Astrocyte (in vitro differentiated cells and primary cell): Measurements from ENCODE around the gene CFH.

ENCODE experiments used
- EZH2 ChIP-seq: IDR thresholded peaks from 2 replicates; pipeline ENCODE4 v1.6.1; 2012; ENCODE audit warnings: mild to moderate bottlenecking, low read length, inconsistent platforms; ENCODE audit not compliant: insufficient read depth
- TF ChIP-seq, protein P1 (sequence below): IDR thresholded peaks from 2 replicates; pipeline ENCODE4 v1.5.1; 2011; ENCODE audit warnings: low read depth, mild to moderate bottlenecking, inconsistent platforms, low read length, moderate library complexity; ENCODE audit not compliant: insufficient read depth

DNA sequence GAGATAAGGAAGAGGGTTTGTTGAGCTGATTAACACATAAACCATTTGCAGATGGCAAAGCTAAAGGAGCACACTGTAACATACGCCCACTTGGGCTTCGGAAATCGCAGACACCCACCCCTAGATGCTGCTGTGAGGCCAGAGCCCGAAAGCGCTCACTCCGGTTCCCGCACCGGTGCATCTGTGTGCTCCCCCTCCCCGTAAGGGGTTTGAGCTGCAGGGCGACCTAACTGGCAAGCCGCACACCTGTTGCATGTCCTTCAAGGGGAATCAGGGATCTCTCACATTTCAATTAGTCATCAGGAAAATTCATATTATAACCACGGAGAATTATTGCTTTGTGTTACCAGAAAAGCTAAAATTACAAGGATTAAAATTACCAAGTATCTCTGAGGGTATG, 1.4 kb upstream of the CFH start:
- TF ChIP-seq, protein P1, sequence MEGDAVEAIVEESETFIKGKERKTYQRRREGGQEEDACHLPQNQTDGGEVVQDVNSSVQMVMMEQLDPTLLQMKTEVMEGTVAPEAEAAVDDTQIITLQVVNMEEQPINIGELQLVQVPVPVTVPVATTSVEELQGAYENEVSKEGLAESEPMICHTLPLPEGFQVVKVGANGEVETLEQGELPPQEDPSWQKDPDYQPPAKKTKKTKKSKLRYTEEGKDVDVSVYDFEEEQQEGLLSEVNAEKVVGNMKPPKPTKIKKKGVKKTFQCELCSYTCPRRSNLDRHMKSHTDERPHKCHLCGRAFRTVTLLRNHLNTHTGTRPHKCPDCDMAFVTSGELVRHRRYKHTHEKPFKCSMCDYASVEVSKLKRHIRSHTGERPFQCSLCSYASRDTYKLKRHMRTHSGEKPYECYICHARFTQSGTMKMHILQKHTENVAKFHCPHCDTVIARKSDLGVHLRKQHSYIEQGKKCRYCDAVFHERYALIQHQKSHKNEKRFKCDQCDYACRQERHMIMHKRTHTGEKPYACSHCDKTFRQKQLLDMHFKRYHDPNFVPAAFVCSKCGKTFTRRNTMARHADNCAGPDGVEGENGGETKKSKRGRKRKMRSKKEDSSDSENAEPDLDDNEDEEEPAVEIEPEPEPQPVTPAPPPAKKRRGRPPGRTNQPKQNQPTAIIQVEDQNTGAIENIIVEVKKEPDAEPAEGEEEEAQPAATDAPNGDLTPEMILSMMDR: no peak
- no peak for TF ChIP-seq EZH2
